Measurements from ENCODE around the gene NPPA.
"Not testable (repeated sequence)": the region's sequence is repeated elsewhere in the genome, so short reads cannot be mapped to it uniquely, and the experiment has no call there.

The NPPA gene

DNA sequence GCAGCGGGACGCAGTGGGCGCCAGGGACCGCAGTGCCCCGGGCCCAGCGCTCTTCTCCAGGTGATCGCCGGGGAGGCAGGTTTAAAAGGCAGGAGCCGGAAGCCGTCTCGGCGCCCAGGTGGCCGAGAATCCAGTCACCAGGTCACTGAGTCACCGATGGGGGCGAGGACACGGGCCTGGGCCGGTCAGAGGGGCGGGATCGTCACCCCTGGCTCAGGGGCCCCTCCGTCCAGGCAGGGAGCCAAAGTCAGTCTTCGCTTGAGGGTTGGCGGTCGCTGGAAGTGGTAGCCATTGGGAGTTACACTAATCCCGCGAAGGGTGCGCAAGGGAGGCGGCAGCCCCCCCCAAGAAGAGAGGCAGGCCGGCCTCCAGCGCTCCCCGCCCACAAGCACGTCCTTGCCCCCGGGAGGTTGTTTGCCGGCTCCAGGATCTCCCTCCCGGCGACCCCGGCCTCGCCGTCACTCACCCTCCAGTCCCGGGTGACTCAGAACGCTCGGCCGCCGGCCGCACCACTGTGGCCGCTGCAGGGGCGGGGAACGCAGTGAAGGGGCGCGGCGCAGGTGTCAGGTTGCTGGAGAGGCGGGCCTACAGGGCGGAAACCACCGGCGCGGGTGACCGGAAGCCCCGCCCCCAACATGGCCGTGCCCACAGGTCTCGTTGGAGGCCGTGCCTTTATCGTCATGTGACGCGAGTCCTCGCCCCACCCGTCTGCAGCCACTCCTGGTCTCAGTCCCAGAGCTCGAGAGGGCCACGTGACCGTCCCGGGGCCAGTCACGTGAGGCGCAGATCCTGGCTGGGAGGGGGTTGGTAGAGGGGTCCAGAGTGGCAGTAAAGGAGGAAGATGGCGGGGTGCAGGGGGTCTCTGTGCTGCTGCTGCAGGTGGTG lies 41.9 kb downstream of the NPPA start, which contains the start of the genes CLCN6 and MTHFR:
Gene CLCN6 (plus strand): TSS at position 770 of the 885 bp plus-strand sequence. CDS start 72 bp downstream, at position 842.
Gene MTHFR (minus strand): TSS at position 543 of the 885 bp plus-strand sequence. CDS start 2,848 bp downstream, outside the sequence.
- DNase-seq, result peak; percentile 95

DNA sequence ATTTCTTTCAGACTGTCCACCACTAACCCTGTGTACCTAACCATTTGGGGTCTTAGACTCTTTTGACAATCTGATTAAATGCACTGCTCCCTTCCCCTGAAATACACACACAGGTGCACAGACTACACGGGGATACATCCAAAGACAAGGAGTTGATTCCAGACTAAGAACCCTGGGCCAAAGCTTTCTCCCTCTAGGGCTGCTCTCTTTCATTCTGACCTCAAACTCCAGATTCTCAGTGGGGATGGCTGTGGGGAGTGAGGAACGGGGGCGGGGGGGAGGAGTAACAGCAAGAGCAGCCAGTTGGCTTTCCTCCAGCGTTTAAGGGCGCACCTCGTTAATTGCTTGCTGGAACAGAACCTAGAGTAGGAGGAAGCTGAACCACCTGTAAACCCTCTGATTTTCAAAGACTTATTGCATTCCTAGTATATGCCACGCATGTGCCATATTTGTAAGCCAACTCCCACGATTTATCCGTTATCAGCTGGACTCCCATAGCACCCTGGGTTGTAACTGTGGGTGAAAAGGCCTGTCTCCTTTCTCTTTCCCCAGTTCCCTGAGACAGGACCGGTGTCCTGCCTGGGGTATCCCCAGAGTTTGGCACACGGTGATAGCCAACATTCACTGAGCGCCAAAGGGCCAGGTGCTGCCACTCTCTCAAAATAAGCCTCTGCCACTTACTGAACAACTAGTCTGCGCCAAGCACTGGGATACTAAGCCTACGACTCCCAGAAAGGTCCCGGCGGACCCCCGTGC lies 42.7 kb downstream of the NPPA start:
- no peak for DNase-seq

DNA sequence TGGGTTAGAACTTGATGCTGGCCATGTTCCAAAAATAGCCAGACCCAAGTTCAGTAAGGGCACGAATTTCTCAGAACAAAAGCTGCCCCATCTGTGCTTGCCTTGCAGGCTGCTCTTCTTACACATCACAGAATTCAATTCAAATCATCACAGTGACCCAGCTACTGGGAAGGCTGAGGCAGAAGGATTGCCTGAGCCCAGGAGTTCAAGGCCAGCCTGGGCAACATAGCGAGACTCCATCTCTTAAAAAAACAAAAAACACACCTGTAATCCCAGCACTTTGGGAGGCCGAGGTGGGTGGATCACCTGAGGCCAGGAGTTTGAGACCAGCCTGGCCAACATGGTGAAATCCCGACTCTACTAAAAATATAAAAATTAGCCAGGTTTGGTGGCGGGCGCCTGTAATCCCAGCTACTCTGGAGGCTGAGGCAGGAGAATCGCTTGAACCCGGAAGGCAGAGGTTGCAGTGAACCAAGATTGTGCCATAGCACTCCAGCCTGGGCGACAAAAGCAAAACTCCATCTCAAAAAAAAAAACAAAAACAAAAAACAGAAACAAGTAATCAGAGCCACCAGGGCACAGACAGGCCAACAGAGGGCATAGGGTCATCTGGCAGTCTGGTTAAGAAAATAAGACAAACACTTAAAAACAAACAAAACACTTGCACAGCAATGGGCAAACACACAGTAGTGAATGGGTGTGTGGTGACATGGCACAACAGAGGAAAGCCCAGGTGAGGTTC lies 43.5 kb downstream of the NPPA start:
- DNase-seq, result not testable (repeated sequence)

- DNase-seq, result peak; percentile 54
Observed at GRCh38 chr1:11802973-11803885, 44.4 kb downstream of the NPPA start.

DNA sequence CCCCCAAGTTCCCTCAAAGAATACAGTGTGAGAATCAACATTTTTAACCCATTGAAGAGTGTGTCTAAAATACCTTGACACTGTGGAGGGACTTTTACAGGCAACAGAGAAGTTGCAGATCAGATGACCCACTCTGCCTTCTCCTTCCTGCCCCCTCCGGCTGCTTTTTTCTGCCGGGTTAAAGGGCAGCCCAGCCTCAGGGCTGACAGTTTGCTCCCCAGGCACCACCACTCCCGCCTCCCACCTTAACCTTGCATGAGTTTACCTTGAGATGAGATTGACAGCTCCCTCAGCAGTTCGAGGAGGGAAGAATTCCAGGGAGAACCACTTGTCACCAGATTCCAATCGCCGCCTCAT lies 45.0 kb downstream of the NPPA start:
- DNase-seq, result no peak

DNA sequence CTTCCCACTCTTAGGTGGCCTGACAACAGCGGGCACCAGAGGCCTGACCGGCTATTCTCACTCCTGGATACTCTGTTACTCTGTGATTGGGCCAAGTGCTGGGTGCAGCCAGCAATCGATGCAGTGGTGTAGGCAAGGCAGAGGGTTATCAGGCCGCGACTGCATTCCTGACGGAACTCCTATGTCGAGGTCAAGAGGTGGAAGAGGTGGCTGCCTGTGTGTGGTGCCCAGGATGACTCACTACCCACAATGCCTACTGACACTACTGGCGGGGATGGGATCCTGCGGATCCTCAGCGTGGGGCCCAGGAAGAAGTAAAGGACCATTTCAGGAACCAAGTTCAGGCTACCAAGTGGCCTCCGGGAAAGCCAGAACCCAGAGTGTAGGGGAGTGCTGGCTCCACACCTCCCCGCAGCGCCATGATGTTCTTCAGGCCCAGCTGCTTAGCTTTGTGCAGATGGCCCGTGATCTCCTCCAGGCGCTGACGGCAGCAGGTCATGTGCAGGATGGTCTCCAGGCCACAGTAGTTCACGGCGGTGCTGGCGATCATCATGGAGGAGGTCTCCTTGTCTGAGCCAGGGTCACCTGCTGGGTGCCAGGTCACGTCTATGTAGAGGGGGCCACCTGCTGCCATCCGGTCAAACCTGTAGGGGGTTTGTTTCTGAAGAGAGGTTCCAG lies 46.7 kb downstream of the NPPA start:
- no peak for DNase-seq

GRCh38 chr1:11800391-11800755 lies 47.2 kb downstream of the NPPA start:
- DNase-seq, result no peak

DNA sequence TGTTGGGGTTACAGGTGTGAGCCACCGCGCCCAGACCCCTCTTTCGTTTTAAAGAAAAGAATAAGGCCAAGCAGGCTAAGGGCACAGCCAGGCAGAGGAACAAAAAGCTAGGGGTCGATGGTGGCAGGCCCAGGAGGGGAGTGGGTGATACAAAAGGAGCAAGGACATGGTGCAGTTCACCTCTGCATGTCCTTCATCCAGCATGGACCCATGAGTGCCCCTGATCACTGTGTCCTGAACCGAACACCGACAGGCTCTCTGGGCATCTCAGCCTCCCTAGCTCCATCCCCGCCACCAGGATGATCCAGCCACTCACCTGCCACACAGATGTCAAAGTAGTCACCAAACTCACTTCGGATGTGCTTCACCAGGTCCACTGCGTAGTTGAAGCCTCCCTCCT lies 47.7 kb downstream of the NPPA start:
- no peak for DNase-seq

DNA sequence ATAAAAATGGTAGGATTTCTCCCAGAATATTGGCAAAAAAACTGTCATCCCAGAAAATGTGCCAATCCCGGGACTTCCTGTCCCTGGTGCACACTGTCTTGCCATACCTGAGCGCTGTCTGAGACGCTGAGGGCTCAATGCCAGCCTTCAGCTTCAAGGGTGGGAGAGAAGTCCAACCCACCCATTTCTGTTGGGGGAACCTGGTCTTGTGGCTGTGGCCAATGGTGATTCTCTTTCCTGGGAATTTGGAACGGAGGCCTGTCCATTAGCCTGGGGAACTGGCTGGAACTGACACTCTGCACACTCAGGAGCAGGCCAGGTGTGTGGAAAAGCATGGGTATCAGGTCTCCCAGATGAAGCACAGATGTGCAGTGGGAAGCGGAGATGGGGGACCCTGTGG lies 48.5 kb downstream of the NPPA start:
- DNase-seq, result no peak

GRCh38 chr1:11797525-11798216 lies 49.9 kb downstream of the NPPA start:
- DNase-seq, result no peak

DNA sequence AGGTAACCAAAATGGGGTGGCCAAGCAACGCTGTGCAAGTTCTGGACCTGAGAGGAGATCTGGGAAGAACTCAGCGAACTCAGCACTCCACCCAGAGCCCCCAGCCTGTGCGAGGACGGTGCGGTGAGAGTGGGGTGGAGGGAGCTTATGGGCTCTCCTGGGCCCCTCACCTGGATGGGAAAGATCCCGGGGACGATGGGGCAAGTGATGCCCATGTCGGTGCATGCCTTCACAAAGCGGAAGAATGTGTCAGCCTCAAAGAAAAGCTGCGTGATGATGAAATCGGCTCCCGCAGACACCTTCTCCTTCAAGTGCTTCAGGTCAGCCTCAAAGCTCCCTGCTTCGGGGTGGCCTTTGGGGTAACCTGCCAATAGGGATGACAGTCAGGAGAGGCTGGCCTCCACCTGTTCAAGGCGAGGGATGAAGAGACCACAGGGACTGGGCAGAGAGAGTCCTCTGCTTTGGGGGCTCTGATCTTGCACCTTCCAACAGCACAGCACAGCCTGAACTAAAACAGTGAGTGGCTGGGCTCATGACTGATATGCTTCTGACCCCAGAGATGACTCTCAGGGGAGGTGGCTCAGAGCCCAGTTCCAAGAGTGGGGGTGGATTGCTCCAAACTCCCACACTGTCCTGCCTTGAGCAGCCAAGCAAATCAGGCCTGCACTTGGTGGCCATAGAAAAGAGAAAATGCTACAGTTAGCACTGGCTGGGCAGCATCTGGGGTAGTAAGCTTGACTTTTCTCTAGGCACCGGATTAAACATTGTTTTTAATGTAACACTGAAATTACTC lies 51.4 kb downstream of the NPPA start:
- no peak for DNase-seq

Measured in activated CD4-positive, alpha-beta T cell treated with anti-CD3 and anti-CD28 coated beads for 1 hour (primary cell).